GM13977 (cell line): ENCODE measurements around the gene UNC13C.

Experiments
- DNase-seq: peaks from one replicate; pipeline ENCODE4 v3.0.0; 2012; ENCODE audit warnings: low spot score
- in situ Hi-C: fragments of 300-500 bp; cut with MboI; formaldehyde crosslinking; loops from one replicate; pipeline ENCODE4 v1.12.0; 2022; ENCODE audit warnings: low sequenced_read_pairs, low pct_unique_long_range_greater_than_20kb, mixed read lengths, inconsistent platforms; ENCODE audit not compliant: unreplicated experiment
- TF ChIP-seq, protein P1 (sequence below): IDR thresholded peaks from 2 replicates; pipeline ENCODE4 v1.5.1; 2012; ENCODE audit warnings: mild to moderate bottlenecking, control low read depth; ENCODE audit not compliant: insufficient read depth; ENCODE audit errors: extremely low read depth, missing control alignments

The UNC13C gene

GRCh38 chr15:54521206-54521605 is 543.0 kb downstream of the UNC13C start:
- TF ChIP-seq, protein P1, sequence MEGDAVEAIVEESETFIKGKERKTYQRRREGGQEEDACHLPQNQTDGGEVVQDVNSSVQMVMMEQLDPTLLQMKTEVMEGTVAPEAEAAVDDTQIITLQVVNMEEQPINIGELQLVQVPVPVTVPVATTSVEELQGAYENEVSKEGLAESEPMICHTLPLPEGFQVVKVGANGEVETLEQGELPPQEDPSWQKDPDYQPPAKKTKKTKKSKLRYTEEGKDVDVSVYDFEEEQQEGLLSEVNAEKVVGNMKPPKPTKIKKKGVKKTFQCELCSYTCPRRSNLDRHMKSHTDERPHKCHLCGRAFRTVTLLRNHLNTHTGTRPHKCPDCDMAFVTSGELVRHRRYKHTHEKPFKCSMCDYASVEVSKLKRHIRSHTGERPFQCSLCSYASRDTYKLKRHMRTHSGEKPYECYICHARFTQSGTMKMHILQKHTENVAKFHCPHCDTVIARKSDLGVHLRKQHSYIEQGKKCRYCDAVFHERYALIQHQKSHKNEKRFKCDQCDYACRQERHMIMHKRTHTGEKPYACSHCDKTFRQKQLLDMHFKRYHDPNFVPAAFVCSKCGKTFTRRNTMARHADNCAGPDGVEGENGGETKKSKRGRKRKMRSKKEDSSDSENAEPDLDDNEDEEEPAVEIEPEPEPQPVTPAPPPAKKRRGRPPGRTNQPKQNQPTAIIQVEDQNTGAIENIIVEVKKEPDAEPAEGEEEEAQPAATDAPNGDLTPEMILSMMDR: no peak
- in situ Hi-C loops: no loop called here
- no peak for DNase-seq

DNA sequence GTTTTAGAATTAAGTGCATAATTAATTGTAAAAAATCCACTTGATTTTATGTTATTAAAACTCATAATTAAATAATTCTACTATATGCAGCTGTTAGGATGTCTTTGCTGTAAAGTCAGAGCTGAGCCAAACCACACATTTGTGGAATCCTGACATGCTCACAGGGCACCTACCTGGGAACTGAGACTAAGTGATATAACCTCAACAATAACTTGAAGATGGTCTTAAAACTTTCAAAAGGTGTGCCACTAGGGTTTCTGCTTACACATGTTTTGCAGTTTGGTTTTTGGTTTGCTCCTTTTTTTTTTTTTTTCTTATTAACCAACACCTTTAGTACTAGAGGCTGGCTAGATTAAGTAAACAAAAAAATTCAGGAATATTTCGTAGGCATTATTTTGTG is 549.8 kb downstream of the UNC13C start:
- in situ Hi-C loops: no loop called here

DNA sequence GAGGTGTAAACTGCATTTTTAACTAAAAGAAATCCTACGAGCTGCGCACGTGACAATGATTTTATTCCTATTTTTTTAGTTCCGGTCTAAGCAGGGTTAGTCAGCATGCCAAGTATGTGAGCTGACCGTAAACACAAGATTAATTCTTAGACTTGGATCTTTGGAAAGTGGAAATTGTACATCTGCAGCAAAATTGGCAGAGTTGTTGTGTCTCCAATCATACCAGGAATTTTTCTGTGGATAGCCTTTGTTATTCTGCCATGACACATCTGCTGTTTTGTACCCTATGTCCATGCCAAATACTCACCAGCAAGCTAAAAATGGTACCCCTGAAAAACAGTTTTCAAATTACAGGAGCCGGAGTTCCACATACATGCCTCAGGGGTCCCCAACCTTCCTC is 562.5 kb downstream of the UNC13C start:
- in situ Hi-C loops: no loop called here
- DNase-seq: no peak
- TF ChIP-seq, protein P1: no peak

More for the DNA sequence above, 549.8 kb downstream of the UNC13C start:
- DNase-seq: no peak
- TF ChIP-seq, protein P1: no peak

- in situ Hi-C loops: no loop called here
- DNase-seq: no peak
Observed at GRCh38 chr15:54547491-54547890, 569.2 kb downstream of the UNC13C start.

DNA sequence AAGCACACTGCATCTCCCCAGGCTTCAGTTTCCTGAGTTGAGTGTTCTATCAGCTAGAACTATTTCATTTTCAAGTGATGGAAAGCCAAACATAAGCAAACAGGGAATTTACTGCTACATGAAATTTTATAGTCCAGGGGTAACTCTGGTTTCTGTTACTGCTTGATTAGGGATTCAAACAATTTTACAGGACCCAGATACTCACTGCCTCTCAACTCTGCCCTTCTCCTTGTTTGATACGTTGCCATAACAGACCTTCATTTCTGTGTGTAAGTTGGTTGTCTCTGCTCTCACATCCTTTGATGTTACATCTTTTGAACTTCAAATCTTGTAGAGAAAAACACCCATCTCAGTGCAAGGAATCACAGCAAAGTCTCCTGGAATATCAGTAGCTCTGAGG is 572.7 kb downstream of the UNC13C start:
- in situ Hi-C loops: no loop called here
- no peak for DNase-seq

More at GRCh38 chr15:54547491-54547890, 569.2 kb downstream of the UNC13C start:
- TF ChIP-seq, protein P1: no peak

GRCh38 chr15:54556231-54556630 is 578.0 kb downstream of the UNC13C start:
- in situ Hi-C loops: no loop called here
- no peak for DNase-seq
- TF ChIP-seq, protein P1: no peak

More for the DNA sequence above, 572.7 kb downstream of the UNC13C start:
- TF ChIP-seq, protein P1: no peak

- TF ChIP-seq, protein P1: no peak
- no peak for DNase-seq
- in situ Hi-C loops: no loop called here
Observed at GRCh38 chr15:54559405-54560069, 581.3 kb downstream of the UNC13C start.
